Stimulated activated CD4-positive, alpha-beta T cell treated with anti-CD3 and anti-CD28 coated beads, Interleukin-1b, Interleukin-23, amount 100 ng/mL, for 4 hours (primary cell): ENCODE results near the gene MTO1.
"Not testable (repeated sequence)": the region's sequence is repeated elsewhere in the genome, so short reads cannot be mapped to it uniquely, and the experiment has no call there.

Source experiments
- DNase-seq, 2 donors: peaks; one replicate each; pipeline ENCODE4 v3.0.0-alpha.2; 2020; ENCODE audit warnings: low read depth in 2 of 2

Gene MTO1

GRCh38 chr6:73525546-73526330 is 64.2 kb downstream of the MTO1 start:
- no peak for DNase-seq

GRCh38 chr6:73528897-73529296 is 67.4 kb downstream of the MTO1 start:
- DNase-seq: no peak

GRCh38 chr6:73532293-73532692 is 70.8 kb downstream of the MTO1 start:
- no peak for DNase-seq

GRCh38 chr6:73534628-73535027 is 73.1 kb downstream of the MTO1 start:
- DNase-seq: no peak

GRCh38 chr6:73537677-73538076 is 76.1 kb downstream of the MTO1 start:
- no peak for DNase-seq

GRCh38 chr6:73538116-73538779 is 76.7 kb downstream of the MTO1 start:
- DNase-seq: no peak

GRCh38 chr6:73542481-73542880 is 80.9 kb downstream of the MTO1 start:
- DNase-seq: not testable (repeated sequence)

- DNase-seq: no peak
These were observed 81.4 kb downstream of the MTO1 start for GRCh38 chr6:73542891-73543290.

GRCh38 chr6:73547036-73547435 is 85.5 kb downstream of the MTO1 start:
- no peak for DNase-seq

- DNase-seq: no peak
These were observed 87.2 kb downstream of the MTO1 start for GRCh38 chr6:73548458-73549446.

GRCh38 chr6:73551115-73551514 is 89.6 kb downstream of the MTO1 start:
- not testable (repeated sequence) for DNase-seq

- DNase-seq: not testable (repeated sequence)
These were observed 93.9 kb downstream of the MTO1 start for GRCh38 chr6:73555380-73555949.

GRCh38 chr6:73556836-73557235 is 95.3 kb downstream of the MTO1 start:
- DNase-seq: no peak
